ENCODE results near the gene CRYZ. TPM values are rescaled to one million over a fixed set of nuclear protein-coding genes. Genes with fewer than 3 reads are reported as not detected.

Gene CRYZ
- total and polyA plus RNA-seq, 2 donors (not counting 3 experiments of a cell fraction or from before 2014, with no cell fraction given): 24.5 to 32.7 TPM

DNA sequence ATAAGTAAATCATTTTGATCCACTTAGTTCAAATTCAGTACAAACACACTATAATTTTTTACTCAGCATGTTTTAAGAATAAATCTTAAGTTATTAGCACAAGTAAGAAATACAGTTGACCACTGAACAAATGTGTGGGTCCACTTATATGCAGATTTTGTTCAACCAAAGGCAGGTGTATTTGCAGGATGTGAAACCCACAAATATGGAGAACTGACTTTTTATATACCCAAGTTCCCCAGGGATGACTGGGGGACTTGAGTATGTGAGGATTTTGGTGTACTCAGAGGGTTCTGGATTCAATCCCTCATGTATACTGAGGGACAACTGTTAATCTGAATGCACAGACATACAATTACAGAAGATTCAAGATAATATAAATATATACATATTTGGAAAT is 33.5 kb downstream of the CRYZ start:
- no peak overlapping the region for H3K9ac ChIP-seq (replicated peaks; ENCODE audit: extremely low read depth, insufficient read depth, low read length)
- H3K27ac ChIP-seq (ENCODE audit: insufficient read depth, low read depth, low read length): no peak overlapping the region
- H3K4me1 ChIP-seq (ENCODE audit: control insufficient read depth, extremely low read depth, insufficient read depth, low read length): no peaks in the 10 kb centered on the region
- ChIA-PET POLR2A (no interaction called here), CTCF (interaction anchor here (1.7 kb wide), 1 partner anchor 9 kb away, joined by 9 read pairs; no protein-coding TSS in a partner anchor)
- H3K9me3 ChIP-seq (replicated peaks; ENCODE audit: control insufficient read depth, insufficient read depth, low read length): no peaks in the 10 kb centered on the region
- peaks cover 0 to 2% of the 10 kb centered on the region in 2 experiments for H3K36me3 ChIP-seq (ENCODE audit: control insufficient read depth in 2 of 2, extremely low read depth in 1 of 2, insufficient read depth in 2 of 2, low read length in 2 of 2)
- TF ChIP-seq GATA2 (IDR thresholded peaks at IDR 0.05; ENCODE audit: insufficient read depth, insufficient read length, low read depth, low read length) (no peak), POLR2AphosphoS5 (IDR thresholded peaks at IDR 0.05; ENCODE audit: insufficient read depth, low read depth, low read length) (no peak), POLR2A (IDR thresholded peaks at IDR 0.05; ENCODE audit: low read depth, low read length) (no peak), JUN (IDR thresholded peaks at IDR 0.05; ENCODE audit: borderline replicate concordance, insufficient read depth, insufficient read length, low read depth) (no peak), MYC (IDR thresholded peaks at IDR 0.05; ENCODE audit: low read depth, low read length) (no peak), EZH2 (IDR thresholded peaks at IDR 0.05; ENCODE audit: borderline replicate concordance, low read depth, low read length, severe bottlenecking) (no peak), FOS (IDR thresholded peaks at IDR 0.05; ENCODE audit: borderline replicate concordance, insufficient read depth, low read length) (no peak), MAX (IDR thresholded peaks at IDR 0.05; ENCODE audit: insufficient read depth, insufficient read length) (no peak)
- TF ChIP-seq, protein P1, sequence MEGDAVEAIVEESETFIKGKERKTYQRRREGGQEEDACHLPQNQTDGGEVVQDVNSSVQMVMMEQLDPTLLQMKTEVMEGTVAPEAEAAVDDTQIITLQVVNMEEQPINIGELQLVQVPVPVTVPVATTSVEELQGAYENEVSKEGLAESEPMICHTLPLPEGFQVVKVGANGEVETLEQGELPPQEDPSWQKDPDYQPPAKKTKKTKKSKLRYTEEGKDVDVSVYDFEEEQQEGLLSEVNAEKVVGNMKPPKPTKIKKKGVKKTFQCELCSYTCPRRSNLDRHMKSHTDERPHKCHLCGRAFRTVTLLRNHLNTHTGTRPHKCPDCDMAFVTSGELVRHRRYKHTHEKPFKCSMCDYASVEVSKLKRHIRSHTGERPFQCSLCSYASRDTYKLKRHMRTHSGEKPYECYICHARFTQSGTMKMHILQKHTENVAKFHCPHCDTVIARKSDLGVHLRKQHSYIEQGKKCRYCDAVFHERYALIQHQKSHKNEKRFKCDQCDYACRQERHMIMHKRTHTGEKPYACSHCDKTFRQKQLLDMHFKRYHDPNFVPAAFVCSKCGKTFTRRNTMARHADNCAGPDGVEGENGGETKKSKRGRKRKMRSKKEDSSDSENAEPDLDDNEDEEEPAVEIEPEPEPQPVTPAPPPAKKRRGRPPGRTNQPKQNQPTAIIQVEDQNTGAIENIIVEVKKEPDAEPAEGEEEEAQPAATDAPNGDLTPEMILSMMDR (IDR thresholded peaks at IDR 0.05; ENCODE audit: extremely low read depth in 1 of 2, insufficient read depth in 1 of 2, low read depth in 1 of 2, low read length in 2 of 2): no peak
- DNase-seq (ENCODE audit: low read depth, low spot score) (no peak), FAIRE-seq (no peak)
- BruUV-seq (replicated peaks): no TSS peak
- no peak overlapping the region for H3K4me3 ChIP-seq (replicated peaks in 1 of 3; ENCODE audit: insufficient read depth in 1 of 3, low read depth in 1 of 3, low read length in 3 of 3)
- dilution Hi-C loops (cut with MboI; ENCODE audit: extremely low pct_ligation_motif_present, low sequenced_read_pairs) (no loop called here), intact Hi-C loops (cut with micrococcal nuclease) (no loop called here)
- H2AFZ ChIP-seq (ENCODE audit: low read depth, low read length): no peak overlapping the region
- no peak overlapping the region for H3K4me2 ChIP-seq (ENCODE audit: insufficient read depth, low read length)
- no peaks in the 10 kb centered on the region for H3K27me3 ChIP-seq (ENCODE audit: control insufficient read depth in 2 of 2, insufficient read depth in 2 of 2, low read length in 2 of 2)
- H3K79me2 ChIP-seq (ENCODE audit: control insufficient read depth, insufficient read depth, low read length): no peaks in the 10 kb centered on the region
- no peaks in the 10 kb centered on the region for H4K20me1 ChIP-seq (replicated peaks; ENCODE audit: control insufficient read depth, extremely low read depth, insufficient read depth, low read length)
- no peaks in the 10 kb centered on the region for H3K9me1 ChIP-seq (replicated peaks; ENCODE audit: control insufficient read depth, extremely low read depth, insufficient read depth, low read length)

Measured in endothelial cell of umbilical vein (primary cell).